Measurements from ENCODE around the gene FAM120C. TPM values are rescaled to one million over a fixed set of nuclear protein-coding genes. Genes with fewer than 3 reads are reported as not detected.

Gene FAM120C
- total and polyA plus RNA-seq, 2 donors, result 4.2 to 6.9 TPM

- 97% methylated on average over 2 of the region's 2 CpGs for WGBS
- no peaks in the 10 kb centered on the region for H3K36me3 ChIP-seq (ENCODE audit: control insufficient read depth in 2 of 2, insufficient read depth in 2 of 2, low read length in 1 of 2)
Observed at GRCh38 chrX:54184474-54184873, 1.4 kb upstream of the FAM120C start.

GRCh38 chrX:54182194-54182863 lies 725 bp downstream of the FAM120C start:
- Histone ChIP-seq H3K4me3 (ENCODE audit: low read length in 2 of 2) (peak overlapping the region; percentile 64 to 76), H3K27me3 (ENCODE audit: control insufficient read depth in 2 of 2, insufficient read depth in 1 of 2, low read length in 1 of 2) (no peaks in the 10 kb centered on the region), H3K27ac (ENCODE audit: low read depth in 1 of 2, low read length in 1 of 2) (peak overlapping the region; percentile 92 to 93), H3K9me3 (ENCODE audit: control insufficient read depth in 2 of 2, insufficient read depth in 1 of 2, low read length in 1 of 2) (no peaks in the 10 kb centered on the region), H3K4me1 (ENCODE audit: control insufficient read depth in 2 of 2, insufficient read depth in 2 of 2, low read length in 2 of 2) (peaks cover 4 to 7% of the 10 kb centered on the region in 2 donors), H3K36me3 (ENCODE audit: control insufficient read depth in 2 of 2, insufficient read depth in 2 of 2, low read length in 1 of 2) (peaks cover 0 to under 1% of the 10 kb centered on the region in 2 donors)
- 1% methylated on average over 36 of the region's 36 CpGs for WGBS
- peak in 7 of 9 donors; percentile 21 to 71 (median 30) for DNase-seq (ENCODE audit: low read depth in 6 of 9, low spot score in 9 of 9)

More at GRCh38 chrX:54184474-54184873, 1.4 kb upstream of the FAM120C start:
- Histone ChIP-seq H3K27me3 (ENCODE audit: control insufficient read depth in 2 of 2, insufficient read depth in 1 of 2, low read length in 1 of 2) (no peaks in the 10 kb centered on the region), H3K4me1 (ENCODE audit: control insufficient read depth in 2 of 2, insufficient read depth in 2 of 2, low read length in 2 of 2) (peaks cover 4 to 7% of the 10 kb centered on the region in 2 donors), H3K4me3 (ENCODE audit: low read length in 2 of 2) (no peak overlapping the region), H3K27ac (ENCODE audit: low read depth in 1 of 2, low read length in 1 of 2) (no peak overlapping the region), H3K9me3 (ENCODE audit: control insufficient read depth in 2 of 2, insufficient read depth in 1 of 2, low read length in 1 of 2) (no peaks in the 10 kb centered on the region)
- DNase-seq (ENCODE audit: low read depth in 6 of 9, low spot score in 9 of 9), result no peak

GRCh38 chrX:54181202-54181953 lies 1.7 kb downstream of the FAM120C start:
- Histone ChIP-seq H3K36me3 (ENCODE audit: control insufficient read depth in 2 of 2, insufficient read depth in 2 of 2, low read length in 1 of 2) (peaks cover 2 to 3% of the 10 kb centered on the region in 2 donors), H3K27me3 (ENCODE audit: control insufficient read depth in 2 of 2, insufficient read depth in 1 of 2, low read length in 1 of 2) (no peaks in the 10 kb centered on the region), H3K4me3 (ENCODE audit: low read length in 2 of 2) (peak overlapping the region; percentile 64 to 76), H3K4me1 (ENCODE audit: control insufficient read depth in 2 of 2, insufficient read depth in 2 of 2, low read length in 2 of 2) (peaks cover 4 to 7% of the 10 kb centered on the region in 2 donors), H3K27ac (ENCODE audit: low read depth in 1 of 2, low read length in 1 of 2) (no peak overlapping the region), H3K9me3 (ENCODE audit: control insufficient read depth in 2 of 2, insufficient read depth in 1 of 2, low read length in 1 of 2) (no peaks in the 10 kb centered on the region)
- DNase-seq (ENCODE audit: low read depth in 6 of 9, low spot score in 9 of 9), result no peak
- 59% methylated on average over 4 of the region's 4 CpGs for WGBS

GRCh38 chrX:54180403-54180802 lies 2.7 kb downstream of the FAM120C start:
- Histone ChIP-seq H3K4me3 (ENCODE audit: low read length in 2 of 2) (peak overlapping the region in 1 of 2 donors; percentile 5), H3K27me3 (ENCODE audit: control insufficient read depth in 2 of 2, insufficient read depth in 1 of 2, low read length in 1 of 2) (no peaks in the 10 kb centered on the region), H3K4me1 (ENCODE audit: control insufficient read depth in 2 of 2, insufficient read depth in 2 of 2, low read length in 2 of 2) (peaks cover 4 to 7% of the 10 kb centered on the region in 2 donors), H3K27ac (ENCODE audit: low read depth in 1 of 2, low read length in 1 of 2) (no peak overlapping the region), H3K9me3 (ENCODE audit: control insufficient read depth in 2 of 2, insufficient read depth in 1 of 2, low read length in 1 of 2) (no peaks in the 10 kb centered on the region), H3K36me3 (ENCODE audit: control insufficient read depth in 2 of 2, insufficient read depth in 2 of 2, low read length in 1 of 2) (peaks cover 2 to 3% of the 10 kb centered on the region in 2 donors)
- no peak for DNase-seq (ENCODE audit: low read depth in 6 of 9, low spot score in 9 of 9)
- WGBS, result 91% methylated on average over 4 of the region's 4 CpGs

GRCh38 chrX:54178100-54178940 lies 4.7 kb downstream of the FAM120C start:
- H3K4me1 ChIP-seq (ENCODE audit: control insufficient read depth in 2 of 2, insufficient read depth in 2 of 2, low read length in 2 of 2), result peaks cover 4 to 7% of the 10 kb centered on the region in 2 donors
- WGBS, result 92% methylated on average over 5 of the region's 5 CpGs
- H3K27me3 ChIP-seq (ENCODE audit: control insufficient read depth in 2 of 2, insufficient read depth in 1 of 2, low read length in 1 of 2), result no peaks in the 10 kb centered on the region
- DNase-seq (ENCODE audit: low read depth in 6 of 9, low spot score in 9 of 9), result no peak
- H3K4me3 ChIP-seq (ENCODE audit: low read length in 2 of 2), result no peak overlapping the region
- no peak overlapping the region for H3K27ac ChIP-seq (ENCODE audit: low read depth in 1 of 2, low read length in 1 of 2)
- H3K36me3 ChIP-seq (ENCODE audit: control insufficient read depth in 2 of 2, insufficient read depth in 2 of 2, low read length in 1 of 2), result peaks cover 6 to 9% of the 10 kb centered on the region in 2 donors
- no peaks in the 10 kb centered on the region for H3K9me3 ChIP-seq (ENCODE audit: control insufficient read depth in 2 of 2, insufficient read depth in 1 of 2, low read length in 1 of 2)

GRCh38 chrX:54177306-54177705 lies 5.7 kb downstream of the FAM120C start:
- Histone ChIP-seq H3K4me3 (ENCODE audit: low read length in 2 of 2) (no peak overlapping the region), H3K9me3 (ENCODE audit: control insufficient read depth in 2 of 2, insufficient read depth in 1 of 2, low read length in 1 of 2) (no peaks in the 10 kb centered on the region), H3K27ac (ENCODE audit: low read depth in 1 of 2, low read length in 1 of 2) (no peak overlapping the region), H3K27me3 (ENCODE audit: control insufficient read depth in 2 of 2, insufficient read depth in 1 of 2, low read length in 1 of 2) (no peaks in the 10 kb centered on the region), H3K4me1 (ENCODE audit: control insufficient read depth in 2 of 2, insufficient read depth in 2 of 2, low read length in 2 of 2) (peaks cover 4 to 7% of the 10 kb centered on the region in 2 donors), H3K36me3 (ENCODE audit: control insufficient read depth in 2 of 2, insufficient read depth in 2 of 2, low read length in 1 of 2) (peaks cover 6 to 12% of the 10 kb centered on the region in 2 donors)
- DNase-seq (ENCODE audit: low read depth in 6 of 9, low spot score in 9 of 9), result no peak
- WGBS, result 92% methylated on average over 3 of the region's 3 CpGs

GRCh38 chrX:54173791-54174190 lies 9.3 kb downstream of the FAM120C start:
- no peak overlapping the region for H3K27ac ChIP-seq (ENCODE audit: low read depth in 1 of 2, low read length in 1 of 2)
- H3K4me3 ChIP-seq (ENCODE audit: low read length in 2 of 2), result no peak overlapping the region

GRCh38 chrX:54172455-54172854 lies 10.6 kb downstream of the FAM120C start:
- peaks cover 6 to 12% of the 10 kb centered on the region in 2 donors for H3K36me3 ChIP-seq (ENCODE audit: control insufficient read depth in 2 of 2, insufficient read depth in 2 of 2, low read length in 1 of 2)
- H3K4me1 ChIP-seq (ENCODE audit: control insufficient read depth in 2 of 2, insufficient read depth in 2 of 2, low read length in 2 of 2), result no peaks in the 10 kb centered on the region
- H3K4me3 ChIP-seq (ENCODE audit: low read length in 2 of 2), result no peak overlapping the region
- H3K9me3 ChIP-seq (ENCODE audit: control insufficient read depth in 2 of 2, insufficient read depth in 1 of 2, low read length in 1 of 2), result no peaks in the 10 kb centered on the region
- no peaks in the 10 kb centered on the region for H3K27me3 ChIP-seq (ENCODE audit: control insufficient read depth in 2 of 2, insufficient read depth in 1 of 2, low read length in 1 of 2)
- H3K27ac ChIP-seq (ENCODE audit: low read depth in 1 of 2, low read length in 1 of 2), result no peak overlapping the region
- DNase-seq (ENCODE audit: low read depth in 6 of 9, low spot score in 9 of 9), result no peak
- 96% methylated on average over 3 of the region's 3 CpGs for WGBS

More at GRCh38 chrX:54173791-54174190, 9.3 kb downstream of the FAM120C start:
- peaks cover 6 to 12% of the 10 kb centered on the region in 2 donors for H3K36me3 ChIP-seq (ENCODE audit: control insufficient read depth in 2 of 2, insufficient read depth in 2 of 2, low read length in 1 of 2)
- no peaks in the 10 kb centered on the region for H3K9me3 ChIP-seq (ENCODE audit: control insufficient read depth in 2 of 2, insufficient read depth in 1 of 2, low read length in 1 of 2)
- H3K27me3 ChIP-seq (ENCODE audit: control insufficient read depth in 2 of 2, insufficient read depth in 1 of 2, low read length in 1 of 2), result no peaks in the 10 kb centered on the region
- no peaks in the 10 kb centered on the region for H3K4me1 ChIP-seq (ENCODE audit: control insufficient read depth in 2 of 2, insufficient read depth in 2 of 2, low read length in 2 of 2)
- no peak for DNase-seq (ENCODE audit: low read depth in 6 of 9, low spot score in 9 of 9)
- WGBS, result 93% methylated on average over 3 of the region's 3 CpGs

Data from thymus (tissue), 11 donors.